GM13977 (cell line): ENCODE results near the gene WDR27.

Source experiments
- DNase-seq: peaks from one replicate; pipeline ENCODE4 v3.0.0; 2012; ENCODE audit warnings: low spot score
- in situ Hi-C: fragments of 300-500 bp; cut with MboI; formaldehyde crosslinking; loops from one replicate; pipeline ENCODE4 v1.12.0; 2022; ENCODE audit warnings: low sequenced_read_pairs, low pct_unique_long_range_greater_than_20kb, mixed read lengths, inconsistent platforms; ENCODE audit not compliant: unreplicated experiment
- TF ChIP-seq, protein P1 (sequence below): IDR thresholded peaks from 2 replicates; pipeline ENCODE4 v1.5.1; 2012; ENCODE audit warnings: mild to moderate bottlenecking, control low read depth; ENCODE audit not compliant: insufficient read depth; ENCODE audit errors: extremely low read depth, missing control alignments

WDR27 gene

DNA sequence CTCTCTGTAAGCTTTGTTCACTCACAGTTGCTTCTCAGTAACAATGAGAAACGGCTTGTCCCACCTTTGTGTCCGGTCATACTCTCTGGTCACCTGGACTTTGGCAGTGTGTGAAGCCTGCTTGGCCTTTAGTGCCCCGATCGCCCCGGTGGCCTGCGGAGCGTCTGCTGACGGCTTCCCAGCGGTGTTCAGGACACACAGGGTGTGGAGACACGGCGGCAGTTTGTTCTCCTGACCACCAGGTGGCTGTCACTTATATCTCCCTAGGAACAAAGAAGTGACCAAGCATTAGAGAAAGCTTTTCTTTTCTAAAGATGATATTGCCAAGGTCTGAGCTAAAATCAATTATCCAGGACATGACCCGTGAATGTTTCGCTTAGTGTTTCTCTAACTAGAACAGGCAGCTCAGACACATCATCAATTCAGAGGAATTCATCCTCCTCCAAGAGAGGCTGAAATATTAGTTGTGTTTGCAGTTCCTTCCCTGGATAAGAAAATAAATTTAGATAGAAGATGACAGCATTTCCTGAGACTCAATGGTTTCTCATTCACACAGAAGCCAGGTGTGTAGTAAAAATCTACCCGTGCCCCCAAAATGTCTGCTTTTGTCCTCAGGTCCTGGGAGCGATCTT lies 280.8 kb downstream of the WDR27 start:
- TF ChIP-seq, protein P1, sequence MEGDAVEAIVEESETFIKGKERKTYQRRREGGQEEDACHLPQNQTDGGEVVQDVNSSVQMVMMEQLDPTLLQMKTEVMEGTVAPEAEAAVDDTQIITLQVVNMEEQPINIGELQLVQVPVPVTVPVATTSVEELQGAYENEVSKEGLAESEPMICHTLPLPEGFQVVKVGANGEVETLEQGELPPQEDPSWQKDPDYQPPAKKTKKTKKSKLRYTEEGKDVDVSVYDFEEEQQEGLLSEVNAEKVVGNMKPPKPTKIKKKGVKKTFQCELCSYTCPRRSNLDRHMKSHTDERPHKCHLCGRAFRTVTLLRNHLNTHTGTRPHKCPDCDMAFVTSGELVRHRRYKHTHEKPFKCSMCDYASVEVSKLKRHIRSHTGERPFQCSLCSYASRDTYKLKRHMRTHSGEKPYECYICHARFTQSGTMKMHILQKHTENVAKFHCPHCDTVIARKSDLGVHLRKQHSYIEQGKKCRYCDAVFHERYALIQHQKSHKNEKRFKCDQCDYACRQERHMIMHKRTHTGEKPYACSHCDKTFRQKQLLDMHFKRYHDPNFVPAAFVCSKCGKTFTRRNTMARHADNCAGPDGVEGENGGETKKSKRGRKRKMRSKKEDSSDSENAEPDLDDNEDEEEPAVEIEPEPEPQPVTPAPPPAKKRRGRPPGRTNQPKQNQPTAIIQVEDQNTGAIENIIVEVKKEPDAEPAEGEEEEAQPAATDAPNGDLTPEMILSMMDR = peak; percentile 24
- in situ Hi-C loops = no loop called here
- no peak for DNase-seq

GRCh38 chr6:169417101-169417500 lies 284.7 kb downstream of the WDR27 start:
- no peak for DNase-seq
- in situ Hi-C loops = no loop called here
- TF ChIP-seq, protein P1 = no peak

GRCh38 chr6:169416249-169416648 lies 285.6 kb downstream of the WDR27 start:
- no peak for DNase-seq
- TF ChIP-seq, protein P1 = no peak
- in situ Hi-C loops = no loop called here

DNA sequence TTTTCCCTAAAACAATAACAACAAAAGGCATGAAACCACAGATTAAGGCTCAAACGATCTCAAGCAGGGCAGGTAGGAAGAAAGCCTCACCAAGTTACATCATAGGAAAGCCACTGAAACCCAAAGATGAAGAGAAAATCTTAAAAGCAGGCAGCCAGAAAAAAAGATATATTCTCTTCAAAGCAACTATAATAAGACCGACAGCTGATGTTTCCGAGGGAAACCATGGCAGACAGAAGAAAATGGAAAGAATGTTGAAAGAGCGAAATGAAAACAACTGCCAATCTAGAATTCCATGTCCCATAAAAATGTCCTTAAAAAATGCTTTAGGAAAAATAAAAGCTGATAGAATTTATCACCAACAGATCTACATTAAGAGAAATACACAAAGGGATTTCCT lies 286.6 kb downstream of the WDR27 start:
- TF ChIP-seq, protein P1 = no peak
- no peak for DNase-seq
- in situ Hi-C loops = no loop called here

GRCh38 chr6:169411722-169412121 lies 290.1 kb downstream of the WDR27 start:
- in situ Hi-C loops = no loop called here
- no peak for DNase-seq
- TF ChIP-seq, protein P1 = no peak

DNA sequence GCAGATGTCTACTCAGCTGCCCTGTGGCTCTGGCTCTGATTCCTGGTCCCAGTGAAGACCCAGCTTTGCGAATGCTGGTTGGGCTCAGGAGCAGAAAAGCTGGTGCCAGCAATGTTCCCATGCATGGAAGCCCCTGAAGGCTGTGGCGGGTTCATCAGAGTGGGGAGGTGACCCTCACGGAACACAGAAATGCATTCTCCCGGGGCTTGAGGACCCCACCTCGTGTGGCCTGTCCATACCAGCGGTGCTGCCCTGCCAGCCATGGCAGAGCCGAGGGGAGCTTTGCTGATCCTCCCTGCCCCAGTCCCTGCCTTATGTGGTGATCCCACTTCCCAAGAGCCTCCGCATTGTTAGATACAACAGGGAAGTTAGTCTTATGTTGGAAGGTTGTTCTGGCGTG lies 290.5 kb downstream of the WDR27 start:
- in situ Hi-C loops = no loop called here
- TF ChIP-seq, protein P1 = no peak
- no peak for DNase-seq

GRCh38 chr6:169409742-169410312 lies 292.0 kb downstream of the WDR27 start:
- in situ Hi-C loops = no loop called here
- TF ChIP-seq, protein P1 = no peak
- no peak for DNase-seq
